ENCODE results near the gene OR51E1.

The OR51E1 gene

GRCh38 chr11:4697585-4697984, 53.8 kb downstream of the OR51E1 start, which contains the start of gene OR51E2:
TSS of gene OR51E2 (minus strand) at chr11:4697853. CDS start at chr11:4682711, 15,142 bp downstream.
- Histone ChIP-seq H3K4me3 (replicated peaks; ENCODE audit: insufficient read depth, low read length) (no peak within 1 kb of the TSS), H3K27me3 (ENCODE audit: insufficient read depth, poor library complexity, severe bottlenecking) (peaks cover 13% of the 10 kb centered on the region), H3K27ac (replicated peaks) (no peak within 1 kb of the TSS)
- no peak for DNase-seq (ENCODE audit: low read depth in 1 of 2, low spot score in 1 of 2)
- TF ChIP-seq GABPA (IDR thresholded peaks at IDR 0.05; ENCODE audit: low read depth) (no peak), CTCF (IDR thresholded peaks at IDR 0.05; ENCODE audit: insufficient read depth, low read length) (no peak), SPI1 (IDR thresholded peaks at IDR 0.05; ENCODE audit: borderline replicate concordance, low read depth) (no peak), POLR2AphosphoS5 (IDR thresholded peaks at IDR 0.05; ENCODE audit: low read depth) (no peak)
- TF ChIP-seq, protein P1, sequence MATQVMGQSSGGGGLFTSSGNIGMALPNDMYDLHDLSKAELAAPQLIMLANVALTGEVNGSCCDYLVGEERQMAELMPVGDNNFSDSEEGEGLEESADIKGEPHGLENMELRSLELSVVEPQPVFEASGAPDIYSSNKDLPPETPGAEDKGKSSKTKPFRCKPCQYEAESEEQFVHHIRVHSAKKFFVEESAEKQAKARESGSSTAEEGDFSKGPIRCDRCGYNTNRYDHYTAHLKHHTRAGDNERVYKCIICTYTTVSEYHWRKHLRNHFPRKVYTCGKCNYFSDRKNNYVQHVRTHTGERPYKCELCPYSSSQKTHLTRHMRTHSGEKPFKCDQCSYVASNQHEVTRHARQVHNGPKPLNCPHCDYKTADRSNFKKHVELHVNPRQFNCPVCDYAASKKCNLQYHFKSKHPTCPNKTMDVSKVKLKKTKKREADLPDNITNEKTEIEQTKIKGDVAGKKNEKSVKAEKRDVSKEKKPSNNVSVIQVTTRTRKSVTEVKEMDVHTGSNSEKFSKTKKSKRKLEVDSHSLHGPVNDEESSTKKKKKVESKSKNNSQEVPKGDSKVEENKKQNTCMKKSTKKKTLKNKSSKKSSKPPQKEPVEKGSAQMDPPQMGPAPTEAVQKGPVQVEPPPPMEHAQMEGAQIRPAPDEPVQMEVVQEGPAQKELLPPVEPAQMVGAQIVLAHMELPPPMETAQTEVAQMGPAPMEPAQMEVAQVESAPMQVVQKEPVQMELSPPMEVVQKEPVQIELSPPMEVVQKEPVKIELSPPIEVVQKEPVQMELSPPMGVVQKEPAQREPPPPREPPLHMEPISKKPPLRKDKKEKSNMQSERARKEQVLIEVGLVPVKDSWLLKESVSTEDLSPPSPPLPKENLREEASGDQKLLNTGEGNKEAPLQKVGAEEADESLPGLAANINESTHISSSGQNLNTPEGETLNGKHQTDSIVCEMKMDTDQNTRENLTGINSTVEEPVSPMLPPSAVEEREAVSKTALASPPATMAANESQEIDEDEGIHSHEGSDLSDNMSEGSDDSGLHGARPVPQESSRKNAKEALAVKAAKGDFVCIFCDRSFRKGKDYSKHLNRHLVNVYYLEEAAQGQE (IDR thresholded peaks at IDR 0.05; ENCODE audit: insufficient replicate concordance, low read depth) = no peak

DNA sequence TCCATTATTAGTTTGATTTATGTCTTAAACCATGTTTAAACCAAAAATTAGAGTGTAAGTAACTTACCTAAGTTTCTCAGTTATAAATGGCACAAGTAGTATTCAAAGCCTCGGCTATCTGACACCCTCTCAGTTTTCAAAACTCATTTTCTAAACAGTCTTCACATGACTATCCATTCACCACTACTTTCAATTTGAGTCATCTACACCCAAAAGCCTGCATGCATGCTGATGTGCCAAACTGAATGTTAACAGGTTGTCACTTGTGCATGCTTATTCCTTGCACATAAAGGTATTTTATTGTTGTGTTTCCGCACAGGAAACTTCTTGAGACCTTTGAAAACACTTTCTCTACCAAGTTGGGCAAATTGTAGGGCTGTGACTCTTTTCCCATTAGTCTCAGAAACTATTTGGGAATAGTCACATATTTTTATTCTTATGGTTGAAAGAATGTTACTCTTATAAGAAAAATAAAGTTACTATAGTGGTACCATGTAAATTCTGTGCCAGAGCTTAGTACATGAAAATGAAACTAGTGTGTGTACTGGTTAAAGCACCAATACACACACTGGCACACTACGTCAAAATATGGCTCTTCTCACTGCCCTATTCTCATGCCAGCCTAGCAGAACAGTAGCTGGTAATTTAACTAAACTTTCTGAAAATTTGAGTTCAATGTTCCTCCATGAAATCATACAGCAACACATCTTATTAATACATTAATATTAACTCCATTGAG, 56.1 kb downstream of the OR51E1 start:
- H3K27ac ChIP-seq (replicated peaks) = no peak overlapping the region
- H3K4me3 ChIP-seq (replicated peaks; ENCODE audit: insufficient read depth, low read length) = no peak overlapping the region
- no peak for TF ChIP-seq CTCF (IDR thresholded peaks at IDR 0.05; ENCODE audit: insufficient read depth, low read length)
- TF ChIP-seq POLR2AphosphoS5 (IDR thresholded peaks at IDR 0.05; ENCODE audit: low read depth) = no peak
- no peak for TF ChIP-seq SPI1 (IDR thresholded peaks at IDR 0.05; ENCODE audit: borderline replicate concordance, low read depth)
- TF ChIP-seq GABPA (IDR thresholded peaks at IDR 0.05; ENCODE audit: low read depth) = no peak
- TF ChIP-seq, protein P1 (IDR thresholded peaks at IDR 0.05; ENCODE audit: insufficient replicate concordance, low read depth) = no peak
- peaks cover 10% of the 10 kb centered on the region for H3K27me3 ChIP-seq (ENCODE audit: insufficient read depth, poor library complexity, severe bottlenecking)
- DNase-seq (ENCODE audit: low read depth in 1 of 2, low spot score in 1 of 2) = no peak

DNA sequence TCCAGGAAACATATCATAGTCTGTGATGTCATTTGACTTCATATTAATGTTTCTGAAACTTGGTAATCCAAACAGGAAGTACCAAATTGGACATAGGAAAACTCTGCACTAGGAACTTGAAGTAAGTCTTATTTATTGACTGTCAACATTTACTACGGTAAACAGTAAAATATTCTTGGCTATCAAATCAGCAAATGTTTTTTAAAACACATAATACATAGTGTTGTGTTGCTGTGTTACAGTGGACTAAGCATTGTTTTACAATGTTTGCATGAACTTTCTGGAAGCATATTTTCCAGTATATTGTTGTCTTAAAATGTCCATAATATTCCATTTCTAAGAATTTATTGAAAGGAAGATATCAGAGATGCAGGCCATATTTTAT, 56.6 kb downstream of the OR51E1 start:
- DNase-seq (ENCODE audit: low read depth in 1 of 2, low spot score in 1 of 2) = no peak
- Histone ChIP-seq H3K27ac (replicated peaks) (no peak overlapping the region), H3K27me3 (ENCODE audit: insufficient read depth, poor library complexity, severe bottlenecking) (peaks cover 7% of the 10 kb centered on the region), H3K4me3 (replicated peaks; ENCODE audit: insufficient read depth, low read length) (no peak overlapping the region)
- no peak for TF ChIP-seq SPI1 (IDR thresholded peaks at IDR 0.05; ENCODE audit: borderline replicate concordance, low read depth)
- TF ChIP-seq GABPA (IDR thresholded peaks at IDR 0.05; ENCODE audit: low read depth) = no peak
- TF ChIP-seq CTCF (IDR thresholded peaks at IDR 0.05; ENCODE audit: insufficient read depth, low read length) = no peak
- TF ChIP-seq, protein P1 (IDR thresholded peaks at IDR 0.05; ENCODE audit: insufficient replicate concordance, low read depth) = no peak
- TF ChIP-seq POLR2AphosphoS5 (IDR thresholded peaks at IDR 0.05; ENCODE audit: low read depth) = no peak
